ENCODE measurements around the gene ASRGL1. TPM values are rescaled to one million over a fixed set of nuclear protein-coding genes. Genes with fewer than 3 reads are reported as not detected.

Gene ASRGL1
- 1 to 10 TPM in 4 of 5 donors, under 1 TPM in 1; 0.88 to 2.6 (median 1.9) TPM for total RNA-seq
- total RNA-seq (2013) = 2.1 TPM
- 0.08 to 10.1 (median 0.88) reads per million in 29 experiments for total RNA-seq

DNA sequence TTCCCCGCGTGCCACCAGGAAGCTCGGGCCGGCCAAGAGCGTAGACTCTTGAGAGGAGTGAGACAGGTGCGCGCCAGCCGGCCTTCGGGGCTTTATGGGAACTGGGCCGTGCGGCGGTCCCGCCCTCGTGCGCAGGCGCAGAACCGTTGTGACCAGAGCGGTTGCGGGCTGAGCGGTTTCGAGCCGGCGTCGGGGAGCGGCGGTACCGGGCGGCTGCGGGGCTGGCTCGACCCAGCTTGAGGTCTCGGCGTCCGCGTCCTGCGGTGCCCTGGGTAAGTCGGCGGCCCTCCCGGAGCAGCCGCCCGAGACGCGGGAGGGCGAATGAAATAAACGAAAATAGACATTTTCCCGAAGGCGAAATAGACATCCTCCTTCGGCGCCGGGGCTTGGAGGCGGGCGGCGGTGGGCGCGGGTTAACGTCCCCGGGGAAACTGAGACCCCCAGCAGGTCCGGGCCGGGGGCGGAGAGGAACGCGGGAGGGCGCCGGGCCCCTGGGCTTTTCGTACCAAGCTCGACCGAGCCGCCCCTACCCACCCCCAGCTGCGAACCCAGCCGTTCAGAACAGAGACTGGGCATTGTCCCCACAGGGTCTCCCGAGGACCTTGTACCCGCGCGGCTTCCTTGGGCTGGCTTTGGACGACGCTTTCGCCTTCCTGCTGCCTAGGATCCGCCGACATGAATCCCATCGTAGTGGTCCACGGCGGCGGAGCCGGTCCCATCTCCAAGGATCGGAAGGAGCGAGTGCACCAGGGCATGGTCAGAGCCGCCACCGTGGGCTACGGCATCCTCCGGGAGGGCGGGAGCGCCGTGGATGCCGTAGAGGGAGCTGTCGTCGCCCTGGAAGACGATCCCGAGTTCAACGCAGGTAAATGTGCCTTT, at the start of gene ASRGL1:
ASRGL1 (plus strand) TSS at position 146 of the 879 bp plus-strand sequence; CDS start at position 676, 530 bp downstream.
- peak within 1 kb of the TSS; percentile 57 to 86 for H3K4me3 ChIP-seq (ENCODE audit: control insufficient read depth in 1 of 2, extremely low read depth in 1 of 2, low read length in 1 of 2)
- H3K9me3 ChIP-seq = no peaks in the 10 kb centered on the region
- WGBS (ENCODE audit: insufficient coverage) = under 1% methylated on average over 91 of the region's 98 CpGs
- POLR2A ChIA-PET = no interaction called here
- peaks cover 9 to 18% (median 9%) of the 10 kb centered on the region in 3 donors for H3K4me1 Mint-ChIP-seq
- no peaks in the 10 kb centered on the region for H3K9me3 Mint-ChIP-seq
- peak within 1 kb of the TSS; percentile 78 to 88 (median 85) for H3K4me3 Mint-ChIP-seq
- H3K36me3 Mint-ChIP-seq = no peaks in the 10 kb centered on the region
- no peaks in the 10 kb centered on the region for H3K36me3 ChIP-seq (ENCODE audit: control insufficient read depth in 2 of 2, extremely low read depth in 1 of 2, insufficient read depth in 1 of 2, low read length in 1 of 2)
- ATAC-seq (replicated peaks in 1 of 4) (peak; percentile 81 to 91 (median 87)), DNase-seq (peak; percentile 14 to 82 (median 63))
- no peak within 1 kb of the TSS for H3K27ac Mint-ChIP-seq
- H3K27me3 Mint-ChIP-seq = peaks cover 3 to 33% of the 10 kb centered on the region in 2 donors
- H3K27ac ChIP-seq (ENCODE audit: low read length) = no peak within 1 kb of the TSS
- CTCF ChIA-PET = interaction anchor here (0.6 to 1.3 kb wide), 7 partner anchors 26 to 820 kb away, joined by 3 to 7 read pairs (median 4); partner anchors contain the start of genes FEN1 (in 1 of the 2) and TMEM258 (in 1 of the 2)
- peaks cover 0 to 26% of the 10 kb centered on the region in 2 experiments for H3K27me3 ChIP-seq (replicated peaks in 1 of 2; ENCODE audit: control insufficient read depth in 2 of 2, extremely low read depth in 1 of 2, insufficient read depth in 2 of 2, low read length in 1 of 2)
- H3K4me1 ChIP-seq (ENCODE audit: control insufficient read depth in 1 of 2, extremely low read depth in 1 of 2, insufficient read depth in 2 of 2, low read length in 2 of 2) = peaks cover 0 to 13% of the 10 kb centered on the region in 2 experiments

DNA sequence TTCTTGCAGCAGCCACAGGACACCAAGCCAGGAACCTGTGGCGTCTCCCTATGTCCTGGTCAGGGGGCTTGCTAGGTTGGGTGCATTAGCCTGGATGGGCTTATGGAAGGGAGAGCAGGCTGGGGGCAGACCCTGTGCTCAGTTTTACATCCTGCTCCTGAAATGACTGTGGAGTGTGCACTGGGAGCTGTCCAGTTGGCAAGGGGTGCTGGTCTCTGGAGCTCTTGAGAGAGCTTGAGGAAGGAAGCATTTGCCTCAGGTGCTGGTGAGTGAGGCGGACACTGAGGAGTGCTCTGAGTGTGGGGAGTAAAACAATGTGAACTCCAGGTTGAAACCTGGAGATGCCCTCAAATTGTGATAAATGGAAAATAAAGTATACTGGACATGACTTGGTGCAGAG, 41.7 kb upstream of the ASRGL1 start:
- H3K27me3 Mint-ChIP-seq = peaks cover 37 to 41% of the 10 kb centered on the region in 2 donors
- DNase-seq = no peak

DNA sequence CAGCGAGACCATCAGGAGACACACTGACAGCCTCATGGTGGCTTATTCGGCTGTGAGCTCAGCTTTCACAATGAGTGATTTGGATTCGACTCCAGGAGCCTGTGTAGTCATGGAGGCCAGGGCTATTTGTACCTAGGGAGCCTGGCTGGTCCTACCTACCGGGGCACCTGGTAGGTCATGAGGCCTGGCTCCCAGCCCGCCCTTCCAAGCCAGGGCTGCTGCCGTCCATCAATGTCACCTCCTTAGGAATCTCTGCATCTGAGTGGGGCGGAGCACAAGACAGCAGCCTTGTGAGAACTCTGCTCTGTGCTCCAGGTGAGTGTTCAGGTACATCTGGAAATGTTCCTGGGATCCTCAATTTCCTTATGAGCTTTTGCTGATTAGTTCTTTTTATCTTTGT, 38.3 kb upstream of the ASRGL1 start, which contains the start of gene SCGB1D4:
SCGB1D4 (minus strand) TSS at position 101 of the 400 bp plus-strand sequence; CDS start at position 36, 65 bp downstream.
- ChIA-PET POLR2A (interaction anchor here (0.6 kb wide), 2 partner anchors 87 to 145 kb away, joined by 3 read pairs; no protein-coding TSS in a partner anchor), CTCF (interaction anchor here in 1 of 2 donors (0.6 kb wide), 1 partner anchor 61 kb away, joined by 4 read pairs; no protein-coding TSS in a partner anchor)
- Histone ChIP-seq H3K4me1 (ENCODE audit: control insufficient read depth in 1 of 2, extremely low read depth in 1 of 2, insufficient read depth in 2 of 2, low read length in 2 of 2) (no peaks in the 10 kb centered on the region), H3K36me3 (ENCODE audit: control insufficient read depth in 2 of 2, extremely low read depth in 1 of 2, insufficient read depth in 1 of 2, low read length in 1 of 2) (no peaks in the 10 kb centered on the region), H3K27me3 (replicated peaks in 1 of 2; ENCODE audit: control insufficient read depth in 2 of 2, extremely low read depth in 1 of 2, insufficient read depth in 2 of 2, low read length in 1 of 2) (peaks cover 8 to 24% of the 10 kb centered on the region in 2 experiments), H3K27ac (ENCODE audit: low read length) (no peak within 1 kb of the TSS), H3K9me3 (no peaks in the 10 kb centered on the region), H3K4me3 (ENCODE audit: control insufficient read depth in 1 of 2, extremely low read depth in 1 of 2, low read length in 1 of 2) (no peak within 1 kb of the TSS)
- no peak within 1 kb of the TSS for H3K4me3 Mint-ChIP-seq
- H3K36me3 Mint-ChIP-seq = no peaks in the 10 kb centered on the region
- no peaks in the 10 kb centered on the region for H3K9me3 Mint-ChIP-seq
- ATAC-seq (replicated peaks in 1 of 4) = no peak
- 65% methylated on average over 7 of the region's 7 CpGs for WGBS (ENCODE audit: insufficient coverage)
- DNase-seq = no peak
- peaks cover 24 to 38% of the 10 kb centered on the region in 2 donors for H3K27me3 Mint-ChIP-seq
- no peaks in the 10 kb centered on the region for H3K4me1 Mint-ChIP-seq
- no peak within 1 kb of the TSS for H3K27ac Mint-ChIP-seq

More for the DNA sequence above, 41.7 kb upstream of the ASRGL1 start:
- Mint-ChIP-seq H3K36me3 (no peaks in the 10 kb centered on the region), H3K27ac (no peak overlapping the region), H3K4me1 (no peaks in the 10 kb centered on the region), H3K9me3 (no peaks in the 10 kb centered on the region), H3K4me3 (no peak overlapping the region)
- Histone ChIP-seq H3K4me3 (ENCODE audit: control insufficient read depth in 1 of 2, extremely low read depth in 1 of 2, low read length in 1 of 2) (no peak overlapping the region), H3K36me3 (ENCODE audit: control insufficient read depth in 2 of 2, extremely low read depth in 1 of 2, insufficient read depth in 1 of 2, low read length in 1 of 2) (no peaks in the 10 kb centered on the region), H3K27ac (ENCODE audit: low read length) (no peak overlapping the region), H3K27me3 (replicated peaks in 1 of 2; ENCODE audit: control insufficient read depth in 2 of 2, extremely low read depth in 1 of 2, insufficient read depth in 2 of 2, low read length in 1 of 2) (peaks cover 0 to 24% of the 10 kb centered on the region in 2 experiments), H3K9me3 (no peaks in the 10 kb centered on the region), H3K4me1 (ENCODE audit: control insufficient read depth in 1 of 2, extremely low read depth in 1 of 2, insufficient read depth in 2 of 2, low read length in 2 of 2) (no peaks in the 10 kb centered on the region)
- WGBS (ENCODE audit: insufficient coverage) = 40% methylated on average over 2 of the region's 2 CpGs
- ChIA-PET POLR2A (no interaction called here), CTCF (no interaction called here)
- ATAC-seq (replicated peaks in 1 of 4) = no peak

DNA sequence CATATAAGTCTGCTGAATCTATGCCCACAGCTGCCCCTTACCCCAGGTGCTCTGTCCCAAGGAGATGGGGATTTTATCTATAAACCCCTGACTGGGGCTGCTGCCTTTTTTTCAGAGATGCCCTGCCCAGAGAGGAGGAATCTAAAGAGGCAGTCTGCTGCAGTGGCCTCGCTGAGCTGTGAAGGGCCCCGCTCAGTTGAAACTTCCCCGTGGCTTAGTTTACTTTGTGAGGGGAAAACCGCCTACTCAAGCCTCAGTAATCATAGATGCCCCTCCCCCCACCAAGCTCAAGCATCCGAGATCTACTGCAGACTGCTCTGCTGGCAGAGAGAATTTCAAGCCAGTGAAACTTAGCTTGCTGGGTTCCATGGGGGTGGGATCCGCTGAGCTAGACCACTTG, 31.0 kb upstream of the ASRGL1 start:
- WGBS (ENCODE audit: insufficient coverage) = 78% methylated on average over 1 of the region's 6 CpGs
- Mint-ChIP-seq H3K4me3 (no peak overlapping the region), H3K27me3 (peaks cover 16 to 28% of the 10 kb centered on the region in 2 donors), H3K4me1 (peaks cover 3% of the 10 kb centered on the region in 3 donors), H3K36me3 (no peaks in the 10 kb centered on the region), H3K9me3 (peaks cover 2 to 7% (median 5%) of the 10 kb centered on the region in 3 donors), H3K27ac (no peak overlapping the region)
- ATAC-seq (replicated peaks in 1 of 4) = no peak
- CTCF ChIA-PET = no interaction called here
- H3K36me3 ChIP-seq (ENCODE audit: control insufficient read depth in 2 of 2, extremely low read depth in 1 of 2, insufficient read depth in 1 of 2, low read length in 1 of 2) = no peaks in the 10 kb centered on the region
- no peak overlapping the region for H3K27ac ChIP-seq (ENCODE audit: low read length)
- DNase-seq = no peak
- H3K9me3 ChIP-seq = no peaks in the 10 kb centered on the region
- no peak overlapping the region for H3K4me3 ChIP-seq (ENCODE audit: control insufficient read depth in 1 of 2, extremely low read depth in 1 of 2, low read length in 1 of 2)
- peaks cover 0 to 5% of the 10 kb centered on the region in 2 experiments for H3K4me1 ChIP-seq (ENCODE audit: control insufficient read depth in 1 of 2, extremely low read depth in 1 of 2, insufficient read depth in 2 of 2, low read length in 2 of 2)
- POLR2A ChIA-PET = interaction anchor here (0.6 to 0.7 kb wide), 3 partner anchors 17 to 351 kb away, joined by 3 to 6 read pairs (median 5); no protein-coding TSS in a partner anchor
- H3K27me3 ChIP-seq (replicated peaks in 1 of 2; ENCODE audit: control insufficient read depth in 2 of 2, extremely low read depth in 1 of 2, insufficient read depth in 2 of 2, low read length in 1 of 2) = peaks cover 8 to 21% of the 10 kb centered on the region in 2 experiments

DNA sequence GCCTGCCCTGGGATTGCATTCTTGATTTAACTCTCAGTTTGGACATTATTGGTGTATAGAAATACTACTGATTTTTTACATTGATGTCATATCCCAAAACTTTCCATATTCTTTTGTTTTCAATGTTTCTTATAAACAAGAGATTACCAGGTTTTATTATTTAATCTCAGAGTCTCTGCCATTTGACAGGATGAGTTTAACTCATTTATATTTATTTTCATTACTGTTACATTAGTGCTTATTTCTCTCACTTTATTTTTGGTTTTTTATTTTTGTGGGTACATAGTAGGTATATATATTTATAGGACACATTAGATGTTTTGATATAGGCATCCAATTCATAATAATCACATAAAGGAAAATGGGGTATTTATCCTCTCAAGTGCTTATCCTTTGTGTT, 29.3 kb upstream of the ASRGL1 start:
- no peak overlapping the region for H3K27ac ChIP-seq (ENCODE audit: low read length)
- POLR2A ChIA-PET = no interaction called here
- peaks cover 0 to 14% of the 10 kb centered on the region in 2 experiments for H3K4me1 ChIP-seq (ENCODE audit: control insufficient read depth in 1 of 2, extremely low read depth in 1 of 2, insufficient read depth in 2 of 2, low read length in 2 of 2)
- Mint-ChIP-seq H3K4me1 (peaks cover 9 to 12% (median 12%) of the 10 kb centered on the region in 3 donors), H3K27me3 (peaks cover 23 to 34% of the 10 kb centered on the region in 2 donors), H3K36me3 (no peaks in the 10 kb centered on the region), H3K27ac (no peak overlapping the region), H3K4me3 (no peak overlapping the region), H3K9me3 (peaks cover 2 to 7% (median 5%) of the 10 kb centered on the region in 3 donors)
- no peaks in the 10 kb centered on the region for H3K36me3 ChIP-seq (ENCODE audit: control insufficient read depth in 2 of 2, extremely low read depth in 1 of 2, insufficient read depth in 1 of 2, low read length in 1 of 2)
- ATAC-seq (replicated peaks in 1 of 4) (no peak), DNase-seq (no peak)
- H3K9me3 ChIP-seq = no peaks in the 10 kb centered on the region
- no peak overlapping the region for H3K4me3 ChIP-seq (ENCODE audit: control insufficient read depth in 1 of 2, extremely low read depth in 1 of 2, low read length in 1 of 2)
- CTCF ChIA-PET = interaction anchor here in 1 of 2 donors (0.6 kb wide), 1 partner anchor 310 kb away, joined by 5 read pairs; no protein-coding TSS in a partner anchor
- H3K27me3 ChIP-seq (replicated peaks in 1 of 2; ENCODE audit: control insufficient read depth in 2 of 2, extremely low read depth in 1 of 2, insufficient read depth in 2 of 2, low read length in 1 of 2) = peaks cover 2 to 33% of the 10 kb centered on the region in 2 experiments

DNA sequence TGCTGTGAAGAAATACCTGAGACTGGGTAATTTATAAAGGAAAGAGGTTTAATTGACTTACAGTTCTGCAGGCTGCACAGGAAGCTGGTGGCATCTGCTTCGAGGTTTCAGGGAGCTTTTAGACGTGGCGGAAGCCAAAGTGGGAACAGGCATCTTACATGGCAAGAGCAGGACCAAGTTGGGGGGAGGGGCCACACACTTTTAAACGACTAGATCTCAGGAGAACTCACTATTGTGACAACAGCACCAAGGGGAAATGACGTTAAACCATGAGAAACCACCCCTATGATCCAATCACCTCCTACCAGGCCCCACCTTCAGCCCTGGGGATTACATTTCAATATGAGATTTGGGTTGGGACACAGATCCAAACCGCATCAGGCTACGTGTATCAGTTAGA, 27.3 kb upstream of the ASRGL1 start:
- no peak overlapping the region for H3K27ac ChIP-seq (ENCODE audit: low read length)
- no peak overlapping the region for H3K4me3 ChIP-seq (ENCODE audit: control insufficient read depth in 1 of 2, extremely low read depth in 1 of 2, low read length in 1 of 2)
- Mint-ChIP-seq H3K4me3 (no peak overlapping the region), H3K27me3 (peaks cover 31 to 34% of the 10 kb centered on the region in 2 donors), H3K36me3 (no peaks in the 10 kb centered on the region), H3K27ac (no peak overlapping the region), H3K9me3 (peaks cover 2 to 7% (median 5%) of the 10 kb centered on the region in 3 donors), H3K4me1 (peaks cover 9 to 12% (median 12%) of the 10 kb centered on the region in 3 donors)
- CTCF ChIA-PET = interaction anchor here in 1 of 2 donors (1.0 kb wide), 1 partner anchor 528 kb away, joined by 3 read pairs; no protein-coding TSS in a partner anchor
- H3K27me3 ChIP-seq (replicated peaks in 1 of 2; ENCODE audit: control insufficient read depth in 2 of 2, extremely low read depth in 1 of 2, insufficient read depth in 2 of 2, low read length in 1 of 2) = peaks cover 0 to 41% of the 10 kb centered on the region in 2 experiments
- ATAC-seq (replicated peaks in 1 of 4) = no peak
- POLR2A ChIA-PET = interaction anchor here in 1 of 2 donors (0.6 kb wide), 1 partner anchor 31 kb away, joined by 4 read pairs; no protein-coding TSS in a partner anchor
- H3K36me3 ChIP-seq (ENCODE audit: control insufficient read depth in 2 of 2, extremely low read depth in 1 of 2, insufficient read depth in 1 of 2, low read length in 1 of 2) = no peaks in the 10 kb centered on the region
- no peaks in the 10 kb centered on the region for H3K9me3 ChIP-seq
- no peak for DNase-seq
- H3K4me1 ChIP-seq (ENCODE audit: control insufficient read depth in 1 of 2, extremely low read depth in 1 of 2, insufficient read depth in 2 of 2, low read length in 2 of 2) = peaks cover 0 to 14% of the 10 kb centered on the region in 2 experiments
- 0% methylated on average over 2 of the region's 7 CpGs for WGBS (ENCODE audit: insufficient coverage)

Measured in T-cell (primary cell).